SH-SY5Y (cell line): ENCODE results near the gene WNK1.

Experiments used
- GATA2 ChIP-seq: IDR thresholded peaks from 2 replicates; pipeline ENCODE4 v1.6.1; 2011; ENCODE audit warnings: mild to moderate bottlenecking, low read depth, low read length
- GATA3 ChIP-seq: IDR thresholded peaks from 2 replicates; pipeline ENCODE4 v1.6.1; 2011; ENCODE audit warnings: low read depth, mild to moderate bottlenecking, low read length, moderate library complexity

DNA sequence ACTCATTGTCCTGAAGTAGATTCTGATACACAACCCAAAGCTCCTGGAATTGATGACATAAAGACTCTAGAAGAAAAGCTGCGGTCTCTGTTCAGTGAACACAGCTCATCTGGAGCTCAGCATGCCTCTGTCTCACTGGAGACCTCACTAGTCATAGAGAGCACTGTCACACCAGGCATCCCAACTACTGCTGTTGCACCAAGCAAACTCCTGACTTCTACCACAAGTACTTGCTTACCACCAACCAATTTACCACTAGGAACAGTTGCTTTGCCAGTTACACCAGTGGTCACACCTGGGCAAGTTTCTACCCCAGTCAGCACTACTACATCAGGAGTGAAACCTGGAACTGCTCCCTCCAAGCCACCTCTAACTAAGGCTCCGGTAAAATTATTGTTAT lies 133.3 kb downstream of the WNK1 start:
- TF ChIP-seq GATA2 = no peak
- no peak for TF ChIP-seq GATA3
